Measurements from ENCODE around the gene MEGF6. TPM values are rescaled to one million over a fixed set of nuclear protein-coding genes. Genes with fewer than 3 reads are reported as not detected.

Gene MEGF6
- total and polyA plus RNA-seq, 4 donors = 6.0 to 19.9 (median 15.3) TPM

GRCh38 chr1:3569436-3569835, 41.9 kb downstream of the MEGF6 start:
- Histone ChIP-seq H3K27me3 (ENCODE audit: control insufficient read depth, insufficient read depth, low read length) (no peaks in the 10 kb centered on the region), H3K4me3 (ENCODE audit: low read depth, low read length) (no peak overlapping the region), H3K36me3 (ENCODE audit: control insufficient read depth, insufficient read depth, low read length) (peaks cover 37% of the 10 kb centered on the region), H3K4me1 (ENCODE audit: control insufficient read depth, insufficient read depth, low read length) (peaks cover 93% of the 10 kb centered on the region), H3K9me3 (ENCODE audit: control insufficient read depth, insufficient read depth, low read length) (no peaks in the 10 kb centered on the region), H3K27ac (ENCODE audit: low read depth, low read length) (no peak overlapping the region)
- no peak for DNase-seq (ENCODE audit: low read depth in 4 of 6, low spot score in 6 of 6)
- WGBS (ENCODE audit: insufficient coverage) = 69% methylated on average over 8 of the region's 8 CpGs

- peaks cover 92% of the 10 kb centered on the region for H3K4me1 ChIP-seq (ENCODE audit: control insufficient read depth, insufficient read depth, low read length)
- WGBS (ENCODE audit: insufficient coverage) = 86% methylated on average over 10 of the region's 13 CpGs
- H3K36me3 ChIP-seq (ENCODE audit: control insufficient read depth, insufficient read depth, low read length) = peaks cover 37% of the 10 kb centered on the region
- no peak overlapping the region for H3K27ac ChIP-seq (ENCODE audit: low read depth, low read length)
- H3K9me3 ChIP-seq (ENCODE audit: control insufficient read depth, insufficient read depth, low read length) = no peaks in the 10 kb centered on the region
- DNase-seq (ENCODE audit: low read depth in 4 of 6, low spot score in 6 of 6) = no peak
- H3K27me3 ChIP-seq (ENCODE audit: control insufficient read depth, insufficient read depth, low read length) = no peaks in the 10 kb centered on the region
- H3K4me3 ChIP-seq (ENCODE audit: low read depth, low read length) = no peak overlapping the region
These were observed 42.4 kb downstream of the MEGF6 start for GRCh38 chr1:3568815-3569435.

GRCh38 chr1:3566951-3567804, 44.1 kb downstream of the MEGF6 start:
- DNase-seq (ENCODE audit: low read depth in 4 of 6, low spot score in 6 of 6) = no peak
- H3K4me1 ChIP-seq (ENCODE audit: control insufficient read depth, insufficient read depth, low read length) = peaks cover 91% of the 10 kb centered on the region
- WGBS (ENCODE audit: insufficient coverage) = 91% methylated on average over 31 of the region's 32 CpGs
- H3K27ac ChIP-seq (ENCODE audit: low read depth, low read length) = no peak overlapping the region
- H3K36me3 ChIP-seq (ENCODE audit: control insufficient read depth, insufficient read depth, low read length) = peaks cover 41% of the 10 kb centered on the region
- no peaks in the 10 kb centered on the region for H3K27me3 ChIP-seq (ENCODE audit: control insufficient read depth, insufficient read depth, low read length)
- H3K9me3 ChIP-seq (ENCODE audit: control insufficient read depth, insufficient read depth, low read length) = no peaks in the 10 kb centered on the region
- no peak overlapping the region for H3K4me3 ChIP-seq (ENCODE audit: low read depth, low read length)

GRCh38 chr1:3566003-3566885, 45.1 kb downstream of the MEGF6 start:
- 73% methylated on average over 27 of the region's 27 CpGs for WGBS (ENCODE audit: insufficient coverage)
- Histone ChIP-seq H3K9me3 (ENCODE audit: control insufficient read depth, insufficient read depth, low read length) (no peaks in the 10 kb centered on the region), H3K27me3 (ENCODE audit: control insufficient read depth, insufficient read depth, low read length) (no peaks in the 10 kb centered on the region), H3K36me3 (ENCODE audit: control insufficient read depth, insufficient read depth, low read length) (peaks cover 35% of the 10 kb centered on the region), H3K27ac (ENCODE audit: low read depth, low read length) (no peak overlapping the region), H3K4me3 (ENCODE audit: low read depth, low read length) (no peak overlapping the region), H3K4me1 (ENCODE audit: control insufficient read depth, insufficient read depth, low read length) (peaks cover 93% of the 10 kb centered on the region)
- no peak for DNase-seq (ENCODE audit: low read depth in 4 of 6, low spot score in 6 of 6)

GRCh38 chr1:3564921-3565831, 46.1 kb downstream of the MEGF6 start:
- DNase-seq (ENCODE audit: low read depth in 4 of 6, low spot score in 6 of 6) = peak in 2 of 6 donors; percentile 45 to 60
- no peaks in the 10 kb centered on the region for H3K27me3 ChIP-seq (ENCODE audit: control insufficient read depth, insufficient read depth, low read length)
- WGBS (ENCODE audit: insufficient coverage) = 58% methylated on average over 27 of the region's 29 CpGs

GRCh38 chr1:3563610-3564009, 47.7 kb downstream of the MEGF6 start:
- 80% methylated on average over 7 of the region's 10 CpGs for WGBS (ENCODE audit: insufficient coverage)
- no peak overlapping the region for H3K27ac ChIP-seq (ENCODE audit: low read depth, low read length)
- H3K4me1 ChIP-seq (ENCODE audit: control insufficient read depth, insufficient read depth, low read length) = peaks cover 87% of the 10 kb centered on the region

More at GRCh38 chr1:3564921-3565831, 46.1 kb downstream of the MEGF6 start:
- Histone ChIP-seq H3K4me1 (ENCODE audit: control insufficient read depth, insufficient read depth, low read length) (peaks cover 94% of the 10 kb centered on the region), H3K27ac (ENCODE audit: low read depth, low read length) (no peak overlapping the region), H3K36me3 (ENCODE audit: control insufficient read depth, insufficient read depth, low read length) (peaks cover 36% of the 10 kb centered on the region), H3K4me3 (ENCODE audit: low read depth, low read length) (no peak overlapping the region), H3K9me3 (ENCODE audit: control insufficient read depth, insufficient read depth, low read length) (no peaks in the 10 kb centered on the region)

GRCh38 chr1:3563125-3563524, 48.2 kb downstream of the MEGF6 start:
- Histone ChIP-seq H3K36me3 (ENCODE audit: control insufficient read depth, insufficient read depth, low read length) (peaks cover 30% of the 10 kb centered on the region), H3K27ac (ENCODE audit: low read depth, low read length) (no peak overlapping the region), H3K4me1 (ENCODE audit: control insufficient read depth, insufficient read depth, low read length) (peaks cover 82% of the 10 kb centered on the region), H3K4me3 (ENCODE audit: low read depth, low read length) (no peak overlapping the region), H3K27me3 (ENCODE audit: control insufficient read depth, insufficient read depth, low read length) (no peaks in the 10 kb centered on the region), H3K9me3 (ENCODE audit: control insufficient read depth, insufficient read depth, low read length) (no peaks in the 10 kb centered on the region)
- WGBS (ENCODE audit: insufficient coverage) = 93% methylated on average over 12 of the region's 12 CpGs
- DNase-seq (ENCODE audit: low read depth in 4 of 6, low spot score in 6 of 6) = no peak

More at GRCh38 chr1:3563610-3564009, 47.7 kb downstream of the MEGF6 start:
- Histone ChIP-seq H3K36me3 (ENCODE audit: control insufficient read depth, insufficient read depth, low read length) (peaks cover 30% of the 10 kb centered on the region), H3K9me3 (ENCODE audit: control insufficient read depth, insufficient read depth, low read length) (no peaks in the 10 kb centered on the region), H3K27me3 (ENCODE audit: control insufficient read depth, insufficient read depth, low read length) (no peaks in the 10 kb centered on the region), H3K4me3 (ENCODE audit: low read depth, low read length) (no peak overlapping the region)
- DNase-seq (ENCODE audit: low read depth in 4 of 6, low spot score in 6 of 6) = no peak

- DNase-seq (ENCODE audit: low read depth in 4 of 6, low spot score in 6 of 6) = no peak
- Histone ChIP-seq H3K27me3 (ENCODE audit: control insufficient read depth, insufficient read depth, low read length) (no peaks in the 10 kb centered on the region), H3K9me3 (ENCODE audit: control insufficient read depth, insufficient read depth, low read length) (no peaks in the 10 kb centered on the region), H3K4me1 (ENCODE audit: control insufficient read depth, insufficient read depth, low read length) (peaks cover 82% of the 10 kb centered on the region), H3K36me3 (ENCODE audit: control insufficient read depth, insufficient read depth, low read length) (peaks cover 27% of the 10 kb centered on the region), H3K27ac (ENCODE audit: low read depth, low read length) (no peak overlapping the region), H3K4me3 (ENCODE audit: low read depth, low read length) (no peak overlapping the region)
- 91% methylated on average over 7 of the region's 8 CpGs for WGBS (ENCODE audit: insufficient coverage)
These were observed 48.6 kb downstream of the MEGF6 start for GRCh38 chr1:3562712-3563111.
